Measurements from ENCODE around the gene MYOM3.

Gene MYOM3

DNA sequence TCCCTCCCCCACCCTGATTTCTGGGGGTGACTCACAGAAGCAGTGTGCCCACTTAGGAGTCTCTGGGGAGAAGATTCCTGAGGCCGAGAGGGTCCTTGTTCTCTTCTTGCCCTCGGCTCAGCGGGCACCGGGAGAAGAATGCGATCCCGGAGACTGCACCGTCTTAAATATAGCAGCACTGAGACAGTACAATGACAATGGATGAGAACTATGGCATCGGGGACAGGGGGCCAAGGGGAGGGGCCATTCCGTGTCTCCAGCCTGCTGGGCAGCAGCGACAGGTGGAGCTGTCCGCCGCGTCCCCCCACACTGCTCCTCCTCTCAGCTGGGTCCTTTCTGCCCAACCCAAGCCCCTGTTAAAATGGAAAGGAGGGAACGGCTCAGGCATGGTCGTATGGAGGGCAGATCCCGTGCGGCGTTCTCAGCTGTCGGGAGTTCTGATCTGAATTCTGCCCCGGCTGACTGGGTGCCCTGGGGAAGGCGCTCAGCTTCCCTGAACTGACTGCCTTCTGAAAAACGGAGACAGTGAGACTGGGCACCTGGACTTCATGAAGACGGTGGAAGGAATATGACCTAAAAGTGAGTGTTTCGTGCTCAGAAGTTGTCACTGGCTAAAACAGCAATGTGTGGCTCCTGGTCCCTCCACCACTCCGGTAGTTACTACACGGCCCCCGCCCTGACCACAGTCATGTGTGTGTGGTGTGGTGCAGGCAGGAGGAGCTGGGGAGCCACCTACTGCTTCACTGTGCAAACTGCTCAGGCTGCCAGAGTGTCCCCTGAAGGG is at the start of gene MYOM3:
Gene MYOM3, minus strand, starts transcription at position 140 of the 784 bp plus-strand sequence. CDS start 3,499 bp downstream, outside the sequence.
- DNase-seq: peak in 40 of 42 donors; percentile 10 to 73 (median 46)
- intact Hi-C loops (cut with DNase I): no loop called here

DNA sequence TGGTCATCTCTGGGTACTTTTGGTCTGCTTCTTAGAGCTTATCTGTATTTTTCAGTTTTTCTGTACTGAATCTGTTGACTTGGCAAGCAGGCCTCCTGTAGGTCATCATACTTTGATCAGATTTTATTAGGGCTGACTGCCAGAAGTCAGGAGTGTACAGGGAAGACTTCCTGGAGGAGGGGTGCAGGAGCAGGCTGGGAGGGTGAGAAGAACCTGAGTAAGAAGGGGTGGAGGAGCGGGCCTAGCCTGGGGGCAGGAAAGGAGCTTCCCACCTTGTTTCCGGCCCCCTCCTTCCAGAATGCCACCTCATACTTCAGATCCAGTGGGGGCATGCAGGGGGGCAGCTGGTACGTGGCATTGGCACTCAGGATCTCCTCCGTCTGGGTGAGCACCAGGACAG is 49.3 kb upstream of the MYOM3 start:
- intact Hi-C loops (cut with DNase I): no loop called here
- DNase-seq: peak in 1 of 42 donors; percentile 14

DNA sequence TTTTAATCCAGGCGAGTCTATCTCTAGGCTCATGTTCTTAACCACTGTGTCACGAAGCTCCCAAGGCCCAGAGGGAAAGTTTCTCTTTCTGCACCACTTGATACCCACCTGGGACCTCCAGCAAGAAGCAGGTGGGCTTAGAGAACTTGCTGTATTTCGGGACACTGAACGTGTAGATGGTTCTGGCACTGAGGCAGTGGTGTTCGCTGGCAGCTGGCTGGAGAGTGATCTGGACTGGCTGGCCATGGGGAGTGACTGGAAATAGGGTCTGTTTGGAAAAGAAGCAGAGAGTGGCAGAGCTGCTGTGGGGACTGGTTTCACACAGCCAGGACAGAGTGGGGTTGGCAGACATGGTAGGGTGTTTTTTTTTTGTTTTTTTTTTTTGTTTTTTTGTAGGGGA is 47.4 kb upstream of the MYOM3 start:
- intact Hi-C loops (cut with DNase I): no loop called here
- peak in 2 of 42 donors; percentile 2 to 18 for DNase-seq

DNA sequence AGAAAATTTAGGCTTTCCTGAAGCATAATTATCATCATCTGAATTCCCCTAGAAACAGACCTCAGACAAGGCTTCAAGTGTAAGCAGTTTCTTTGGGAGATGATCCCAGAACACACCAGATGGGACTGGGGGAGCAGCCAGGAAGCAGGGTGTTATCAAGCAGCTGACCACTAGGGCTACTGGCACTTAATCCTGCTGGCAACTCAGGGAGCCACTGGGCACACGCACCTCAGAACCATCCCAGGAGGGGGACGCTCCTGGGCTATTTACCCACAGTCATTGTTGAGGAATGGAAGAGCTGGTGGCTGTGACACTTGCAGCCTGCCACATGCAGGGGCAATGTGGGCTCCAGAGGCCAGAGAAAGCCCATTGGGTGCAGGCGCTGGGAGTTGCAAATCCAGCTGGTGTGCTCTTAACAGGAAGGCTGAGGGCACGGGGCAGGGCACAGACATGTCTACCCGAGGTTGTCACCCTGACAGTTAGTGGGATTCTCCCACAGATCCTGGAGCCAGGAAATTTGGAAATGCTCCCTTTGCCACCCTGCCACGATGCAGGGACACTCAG is 46.1 kb upstream of the MYOM3 start:
- peak in 3 of 42 donors; percentile 10 to 26 (median 12) for DNase-seq

DNA sequence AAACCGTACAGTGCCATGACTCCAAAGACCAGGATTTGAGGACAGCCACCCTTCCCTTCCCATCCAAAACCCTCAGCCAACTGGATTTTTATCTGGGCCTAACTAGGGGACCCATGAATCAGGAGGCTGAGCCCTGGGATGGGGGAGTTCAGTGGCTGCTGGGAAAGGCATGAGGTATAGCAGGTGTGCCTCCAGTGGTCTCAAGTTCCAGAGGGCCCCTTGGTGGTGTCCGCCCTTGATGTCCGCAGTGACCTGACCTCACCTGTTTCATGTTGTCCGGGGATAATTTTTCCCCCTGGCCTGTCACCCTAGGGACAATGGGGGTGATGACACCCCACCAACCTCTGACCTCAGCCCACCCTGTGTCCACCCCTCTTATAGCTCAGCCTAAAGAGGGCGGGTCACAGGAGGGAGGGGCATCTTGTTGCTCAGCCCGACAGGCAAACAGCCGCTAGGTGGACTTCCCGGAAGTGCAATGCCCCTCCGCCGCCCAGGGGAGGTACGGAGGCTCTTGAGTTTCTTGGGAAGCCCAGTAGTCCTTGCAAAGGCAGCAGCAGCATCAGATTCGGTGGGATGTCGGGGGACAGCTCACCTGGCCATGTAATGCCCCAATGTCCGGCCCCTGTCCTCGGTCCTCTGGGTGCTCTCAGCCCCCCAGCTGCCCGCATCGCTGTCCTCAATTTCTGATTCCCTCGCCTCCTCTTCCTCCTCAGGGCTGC is 44.8 kb upstream of the MYOM3 start:
- peak in 1 of 42 donors; percentile 8 for DNase-seq
- intact Hi-C loops (cut with DNase I): no loop called here

More for the DNA sequence above, 46.1 kb upstream of the MYOM3 start:
- intact Hi-C loops (cut with DNase I): no loop called here

DNA sequence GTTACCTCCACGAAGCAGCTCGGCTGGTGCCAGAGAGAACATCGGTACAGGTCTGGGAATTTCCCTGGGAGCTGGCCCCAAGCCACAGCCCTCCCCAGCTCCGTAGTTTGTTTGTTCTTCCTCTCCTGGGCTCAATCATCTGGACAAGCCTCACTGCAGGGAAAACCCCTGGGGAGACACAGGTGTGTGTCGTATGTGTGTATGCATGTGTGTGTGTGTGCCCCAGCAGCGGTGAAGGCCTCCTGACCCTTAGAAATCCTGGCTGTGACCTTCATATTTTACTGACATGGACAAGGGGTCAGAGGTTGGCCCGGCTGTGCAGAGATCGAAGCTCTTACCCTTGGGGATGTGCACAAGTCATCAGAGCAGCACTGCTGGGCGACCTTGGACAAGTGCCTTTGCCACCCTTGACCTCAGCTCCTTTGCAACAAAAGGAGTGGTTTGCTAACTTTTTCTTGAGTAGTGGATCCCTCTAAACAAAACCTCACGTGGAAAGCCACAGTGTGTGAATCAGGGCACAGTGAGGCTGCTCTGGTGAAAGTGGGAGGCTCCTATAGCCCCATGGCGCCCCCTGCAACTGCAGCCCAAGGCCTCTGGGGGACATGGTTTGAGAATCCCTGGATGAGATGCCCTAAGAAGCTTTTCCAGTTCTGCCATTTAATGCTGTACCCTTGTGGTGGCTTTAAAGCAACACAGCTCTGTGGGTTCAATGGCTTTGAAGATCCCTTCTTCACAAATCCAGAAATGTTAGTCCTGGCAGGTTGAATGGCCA is 43.3 kb upstream of the MYOM3 start:
- intact Hi-C loops (cut with DNase I): no loop called here
- DNase-seq: no peak

DNA sequence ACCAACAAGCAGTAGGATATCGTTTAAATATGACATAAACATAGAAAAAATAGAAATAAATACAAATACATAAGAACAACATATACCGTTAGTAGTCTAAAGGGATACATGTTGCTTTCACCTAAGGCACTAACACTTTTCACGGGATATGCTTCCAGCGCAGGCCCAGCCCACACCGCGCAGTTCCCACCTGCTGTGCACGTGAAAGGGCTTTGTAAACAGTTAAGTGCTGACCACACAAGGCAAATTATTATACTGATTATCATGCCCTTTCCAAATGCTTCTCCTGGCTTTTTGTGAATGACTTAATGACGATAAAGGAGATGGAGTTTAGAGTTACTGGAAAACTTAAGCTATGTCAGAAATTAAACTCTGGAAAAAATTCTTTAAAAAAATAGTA is 42.3 kb upstream of the MYOM3 start:
- intact Hi-C loops (cut with DNase I): no loop called here
- no peak for DNase-seq

DNA sequence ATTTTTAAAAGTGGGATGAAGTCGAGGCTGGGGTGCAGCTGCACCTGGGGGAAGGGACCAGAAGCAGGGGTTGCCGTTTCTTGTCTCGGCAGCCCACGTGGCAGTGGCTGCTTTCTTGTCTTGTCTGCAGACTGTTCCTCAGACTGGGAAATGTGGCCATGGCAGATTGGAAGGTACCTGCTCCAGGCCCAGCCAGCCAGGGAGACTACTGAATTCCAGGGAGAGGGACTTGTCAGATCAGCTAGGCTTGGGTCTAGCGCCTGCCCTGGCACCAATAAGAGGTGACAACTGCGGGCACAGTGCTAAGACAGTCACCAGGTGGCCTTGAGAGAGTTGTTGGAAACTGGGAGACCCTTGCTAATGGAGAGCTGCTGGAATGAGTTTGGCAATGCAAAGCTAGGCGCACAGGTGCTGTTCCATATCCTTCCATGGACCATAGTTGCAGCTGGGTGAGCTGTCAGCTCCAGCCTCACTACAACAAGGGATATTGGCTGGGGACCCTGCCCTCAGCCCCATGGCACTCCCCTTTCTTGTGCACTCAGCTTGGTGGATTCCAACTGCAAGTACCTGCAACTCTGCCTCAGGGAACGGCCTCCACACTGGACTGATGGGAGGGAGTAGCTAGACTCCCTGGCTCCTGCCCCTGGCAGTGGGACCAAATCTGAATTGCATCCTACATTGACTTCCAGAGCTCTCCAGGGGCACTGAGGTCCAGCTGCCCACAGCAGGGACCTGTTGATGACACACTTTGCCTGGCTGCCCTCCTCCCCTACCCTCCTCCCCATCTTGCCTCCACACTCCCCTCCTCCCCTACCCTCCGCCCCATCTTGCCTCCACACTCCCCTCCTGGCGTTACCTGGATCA is 40.9 kb upstream of the MYOM3 start:
- DNase-seq: no peak
- intact Hi-C loops (cut with DNase I): no loop called here

DNA sequence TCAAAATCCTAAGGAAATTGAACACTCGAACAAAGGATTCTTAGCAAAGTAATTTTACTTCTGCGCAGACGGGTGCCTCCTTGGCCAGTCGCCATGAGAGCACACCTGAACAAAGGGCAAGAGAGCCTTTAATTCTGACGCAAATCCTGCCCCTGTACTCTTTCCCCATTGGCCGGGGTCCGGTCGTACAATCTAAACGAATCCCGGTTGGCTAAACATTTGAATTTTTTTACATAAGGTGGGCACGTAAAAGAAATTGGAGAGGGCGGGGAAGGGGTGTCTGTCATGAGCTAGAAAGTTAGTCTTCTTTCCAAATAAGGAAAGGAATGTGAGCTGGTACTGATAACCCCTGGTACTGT is 39.2 kb upstream of the MYOM3 start:
- peak in 28 of 42 donors; percentile 11 to 81 (median 42) for DNase-seq
- intact Hi-C loops (cut with DNase I): no loop called here

DNA sequence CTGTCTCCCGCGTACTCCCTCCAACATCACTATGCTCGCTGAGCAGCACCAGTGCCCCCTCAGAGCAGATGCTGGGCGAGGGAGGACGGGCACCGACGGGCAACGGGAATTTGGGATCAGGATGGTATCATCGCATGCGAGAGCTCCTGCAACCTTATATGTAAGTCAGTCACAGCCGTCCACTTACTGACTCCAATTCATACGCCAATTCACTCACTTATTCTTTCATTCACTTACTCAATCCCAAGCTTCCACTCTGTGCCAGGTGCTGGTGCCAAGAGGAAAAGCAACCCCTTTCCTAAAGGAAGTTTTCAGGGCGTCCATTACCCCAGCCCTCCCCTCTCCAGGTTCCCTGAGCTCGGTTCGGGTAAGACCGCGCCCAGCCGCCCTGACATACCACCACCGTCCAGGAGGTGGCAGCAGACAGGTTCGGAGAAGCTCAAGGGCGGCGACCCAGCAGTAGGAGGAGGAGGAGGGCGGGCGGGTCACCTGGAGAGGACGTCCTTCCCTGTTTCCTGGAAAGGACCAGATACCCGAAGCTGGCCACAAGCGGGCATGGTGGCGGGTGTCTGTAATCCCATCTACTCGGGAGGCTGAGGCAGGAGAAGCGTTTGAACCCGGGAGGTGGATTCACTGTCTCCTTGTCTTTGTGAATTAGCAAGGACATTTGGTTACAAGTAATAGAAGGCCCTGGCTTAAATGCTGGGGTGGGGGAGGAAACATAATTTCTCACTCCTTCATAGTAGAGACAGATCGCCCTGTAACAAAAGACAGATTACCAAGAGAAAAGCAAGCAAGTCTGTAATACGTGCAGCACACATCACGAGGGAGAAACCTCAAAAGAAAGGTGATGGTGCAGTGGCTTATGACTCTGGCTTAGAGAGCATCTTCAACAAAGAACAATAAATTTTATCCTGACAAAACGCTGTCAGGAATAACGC is 38.6 kb upstream of the MYOM3 start:
- peak; percentile 79 to 94 (median 88) for DNase-seq
- intact Hi-C loops (cut with DNase I): no loop called here

DNA sequence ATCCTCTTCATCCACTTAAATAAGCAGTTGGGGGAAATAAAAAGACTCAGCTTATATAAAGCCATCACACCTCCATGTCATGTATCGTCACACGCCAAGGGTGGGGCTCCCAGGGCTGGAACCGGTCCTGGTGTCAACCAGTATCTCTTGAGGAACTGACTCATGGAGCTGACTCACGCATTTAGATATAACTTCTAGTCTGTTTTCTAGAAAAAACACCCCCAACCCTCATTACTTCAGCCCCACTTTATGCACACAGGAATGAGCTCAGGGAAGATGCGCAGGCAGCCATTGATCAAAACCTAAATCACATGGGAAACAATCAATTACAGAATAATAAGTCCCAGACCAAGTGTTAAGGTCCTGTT is 37.9 kb upstream of the MYOM3 start:
- peak; percentile 23 to 93 (median 69) for DNase-seq
- intact Hi-C loops (cut with DNase I): no loop called here

DNA sequence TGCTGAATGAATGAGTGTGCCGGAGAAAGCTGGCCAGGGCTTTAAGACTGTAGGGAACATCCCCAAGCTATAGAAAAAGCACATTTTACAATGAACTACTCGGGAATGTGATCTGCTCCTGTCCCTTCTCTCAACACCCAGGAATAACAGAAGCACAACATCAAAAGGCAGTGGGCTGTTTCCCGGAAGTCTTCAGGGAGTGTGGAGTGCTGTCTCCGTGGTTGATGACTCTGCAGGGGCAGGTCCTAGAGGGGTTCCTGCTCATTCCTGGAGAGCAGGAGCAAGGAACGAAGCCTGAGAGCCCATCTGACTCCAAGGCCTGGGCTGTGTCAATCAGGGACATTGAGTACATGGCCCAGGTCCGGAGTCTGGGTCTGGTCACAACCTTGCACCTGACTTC is 35.9 kb upstream of the MYOM3 start:
- intact Hi-C loops (cut with DNase I): no loop called here
- DNase-seq: peak in 1 of 42 donors; percentile 17

DNA sequence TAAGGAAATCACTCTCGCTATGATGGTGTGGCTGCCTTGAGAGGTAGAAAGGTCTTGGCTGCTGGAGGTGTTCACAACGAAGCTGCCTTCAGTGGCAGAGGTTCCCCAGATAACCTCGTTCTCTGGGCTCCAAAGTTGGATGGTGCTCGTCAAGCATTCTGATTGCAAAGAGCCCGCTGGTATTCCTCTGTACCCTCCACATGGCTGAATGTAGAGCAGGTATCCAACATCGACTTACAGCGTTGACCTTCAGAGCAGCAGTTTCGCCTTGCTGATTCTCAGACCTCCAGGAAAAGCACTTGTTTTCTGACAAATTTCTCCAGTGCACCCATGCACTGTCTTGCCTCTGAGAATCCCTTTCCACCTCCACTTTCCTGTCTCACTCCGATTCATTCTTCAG is 35.3 kb upstream of the MYOM3 start:
- intact Hi-C loops (cut with DNase I): no loop called here
- DNase-seq: peak in 1 of 42 donors; percentile 14

DNA sequence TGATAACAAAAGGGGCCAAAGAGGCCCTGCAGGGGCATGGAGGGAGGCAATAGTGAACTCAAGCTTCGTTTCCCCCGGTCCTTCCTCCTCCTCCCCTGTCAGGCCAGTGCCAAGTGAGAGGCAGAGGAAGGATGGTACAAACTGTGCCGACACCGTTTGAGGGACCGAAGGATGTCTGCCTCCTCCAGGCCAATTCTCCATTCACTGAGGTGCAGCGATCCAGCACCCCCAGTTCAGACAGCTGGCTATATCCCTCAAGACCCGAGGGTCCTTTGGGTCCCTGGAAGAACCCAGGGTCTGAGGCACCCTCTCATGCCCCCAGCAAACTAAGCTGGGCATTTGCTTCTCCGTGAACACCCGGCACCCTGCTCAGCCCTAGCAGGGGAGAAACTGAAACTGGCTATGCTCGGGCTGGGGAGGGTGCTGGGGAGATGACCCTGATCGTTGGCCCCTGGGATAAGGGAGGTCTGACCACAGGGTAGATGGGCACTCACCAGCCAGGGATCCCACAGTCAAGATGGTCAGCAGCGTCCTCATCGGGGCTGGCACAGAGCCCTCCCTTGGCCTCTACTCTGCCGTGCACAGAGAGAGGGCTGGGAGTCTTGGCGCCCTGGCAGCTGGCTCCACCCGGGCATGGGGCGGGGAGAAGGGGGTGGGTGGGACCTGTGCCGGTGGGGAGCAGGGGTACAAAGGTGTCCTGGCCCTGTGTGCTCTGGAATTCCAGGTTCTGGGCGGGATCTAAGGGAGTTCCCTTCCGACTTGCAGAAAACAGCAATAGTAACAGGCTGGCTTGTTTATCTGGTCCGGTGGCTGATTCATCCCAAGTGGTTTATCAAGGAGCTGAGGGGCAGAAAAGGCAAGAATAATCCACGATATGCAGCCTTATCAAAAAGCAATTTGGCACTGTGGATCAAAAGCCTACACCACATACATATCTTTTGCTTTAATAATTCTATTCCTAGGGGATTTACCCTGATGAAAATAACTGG is 30.9 kb upstream of the MYOM3 start, which contains the start of gene IL22RA1:
Gene IL22RA1, minus strand, starts transcription at position 595 of the 989 bp plus-strand sequence. Its CDS starts 58 bp downstream, at position 537.
- no peak for DNase-seq

DNA sequence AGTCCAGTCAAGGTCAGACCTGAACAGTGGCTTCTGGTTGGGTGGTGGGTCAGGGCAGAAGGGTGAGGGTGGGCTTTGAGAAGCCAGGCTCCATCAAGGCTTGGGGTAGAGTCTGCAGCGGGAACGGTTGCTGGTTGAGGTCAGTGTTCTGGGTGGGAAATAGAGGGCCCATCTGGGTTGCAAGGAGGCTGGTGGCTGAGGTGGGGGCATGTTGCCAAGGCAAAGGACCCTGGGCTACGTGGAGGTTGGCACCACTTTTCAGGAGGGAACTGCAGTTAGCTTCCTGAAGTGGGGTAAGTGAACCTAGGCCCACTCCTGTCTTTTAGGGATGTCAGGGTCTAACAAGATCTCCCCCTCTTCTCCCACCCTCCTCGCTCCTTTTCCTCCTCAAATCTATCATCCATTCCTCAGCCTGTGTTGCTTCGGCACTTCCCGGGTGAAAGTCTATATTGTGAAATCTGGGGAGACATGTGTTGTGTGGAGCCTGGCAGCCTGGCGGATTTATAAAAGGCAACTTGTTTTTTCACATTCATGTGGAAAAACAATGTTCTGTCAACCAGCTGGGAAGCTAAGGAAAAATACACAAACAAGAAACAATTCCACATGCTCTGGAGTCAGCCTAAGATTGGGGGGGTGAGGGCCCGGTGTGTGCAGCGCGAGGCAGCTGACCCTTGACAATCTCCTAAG is 29.5 kb upstream of the MYOM3 start:
- intact Hi-C loops (cut with DNase I): no loop called here
- no peak for DNase-seq

More for the DNA sequence above, 30.9 kb upstream of the MYOM3 start, which contains the start of gene IL22RA1:
- intact Hi-C loops (cut with DNase I): no loop called here

All from head of caudate nucleus (tissue), 42 donors.